Ishikawa (cell line): ENCODE results near the gene KCNA3.

Experiments used
- CEBPB ChIP-seq: IDR thresholded peaks from 2 replicates; pipeline ENCODE4 v1.6.1; 2012
- CREB1 ChIP-seq: IDR thresholded peaks from 2 replicates; pipeline ENCODE4 v1.6.1; 2012; ENCODE audit warnings: low read depth
- EGR1 ChIP-seq: IDR thresholded peaks from 2 replicates; pipeline ENCODE4 v1.6.1; 2012
- EP300 ChIP-seq: IDR thresholded peaks from 2 replicates; pipeline ENCODE4 v1.6.1; 2012; ENCODE audit warnings: borderline replicate concordance
- FOXM1 ChIP-seq: IDR thresholded peaks from 2 replicates; pipeline ENCODE4 v1.6.1; 2012; ENCODE audit warnings: low read depth, borderline replicate concordance
- MAX ChIP-seq: IDR thresholded peaks from 2 replicates; pipeline ENCODE4 v1.6.1; 2012
- NFIC ChIP-seq: IDR thresholded peaks from 2 replicates; pipeline ENCODE4 v1.6.1; 2012
- RAD21 ChIP-seq: IDR thresholded peaks from 2 replicates; pipeline ENCODE4 v1.6.1; 2012; ENCODE audit warnings: low read depth
- REST ChIP-seq: IDR thresholded peaks from 2 replicates; pipeline ENCODE4 v1.6.1; 2012; ENCODE audit warnings: low read depth, mild to moderate bottlenecking
- TAF1 ChIP-seq: IDR thresholded peaks from 2 replicates; pipeline ENCODE4 v1.6.1; 2012; ENCODE audit warnings: low read depth, mild to moderate bottlenecking
- TCF12 ChIP-seq: IDR thresholded peaks from 2 replicates; pipeline ENCODE4 v1.6.1; 2012; ENCODE audit warnings: low read depth
- TEAD4 ChIP-seq: IDR thresholded peaks from 2 replicates; pipeline ENCODE4 v1.6.1; 2012
- USF1 ChIP-seq: IDR thresholded peaks from 2 replicates; pipeline ENCODE4 v1.6.1; 2012
- YY1 ChIP-seq: IDR thresholded peaks from 2 replicates; pipeline ENCODE4 v1.6.1; 2012; ENCODE audit warnings: low read depth
- ZBTB7A ChIP-seq: IDR thresholded peaks from 2 replicates; pipeline ENCODE4 v1.6.1; 2012; ENCODE audit warnings: low read depth

KCNA3 gene

GRCh38 chr1:110714374-110714995, 39.7 kb upstream of the KCNA3 start:
- TF ChIP-seq RAD21: no peak
- no peak for TF ChIP-seq TEAD4
- TF ChIP-seq USF1: no peak
- TF ChIP-seq CEBPB: no peak
- TF ChIP-seq TAF1: no peak
- TF ChIP-seq YY1: no peak
- TF ChIP-seq EP300: no peak
- TF ChIP-seq REST: no peak

GRCh38 chr1:110713221-110713620, 38.5 kb upstream of the KCNA3 start:
- TF ChIP-seq TAF1: no peak
- TF ChIP-seq NFIC: no peak
- TF ChIP-seq RAD21: no peak
- no peak for TF ChIP-seq REST
- no peak for TF ChIP-seq MAX

- TF ChIP-seq RAD21 (no peak), TAF1 (no peak), FOXM1 (no peak), ZBTB7A (no peak), EGR1 (no peak), CREB1 (no peak), TCF12 (no peak), EP300 (no peak), REST (no peak), MAX (no peak), CEBPB (no peak), USF1 (no peak), YY1 (no peak), TEAD4 (no peak), NFIC (no peak)
Observed at GRCh38 chr1:110710314-110710713, 35.6 kb upstream of the KCNA3 start.

- no peak for TF ChIP-seq ZBTB7A
- TF ChIP-seq CEBPB: no peak
- no peak for TF ChIP-seq USF1
- no peak for TF ChIP-seq FOXM1
- no peak for TF ChIP-seq MAX
- no peak for TF ChIP-seq NFIC
- no peak for TF ChIP-seq REST
- TF ChIP-seq CREB1: no peak
- no peak for TF ChIP-seq YY1
- no peak for TF ChIP-seq TAF1
- no peak for TF ChIP-seq TCF12
- TF ChIP-seq RAD21: no peak
- no peak for TF ChIP-seq EGR1
- no peak for TF ChIP-seq TEAD4
- no peak for TF ChIP-seq EP300
Observed at GRCh38 chr1:110708974-110709440, 34.3 kb upstream of the KCNA3 start.
